Mucosa of rectum (tissue), 2 donors: ENCODE results near the gene TCF7L1.
A peak's percentile ranks its signal among the peaks of the same experiment; 100 is the strongest.
"Not testable (repeated sequence)": the region's sequence is repeated elsewhere in the genome, so short reads cannot be mapped to it uniquely, and the experiment has no call there.

Experiments
- H3K27ac ChIP-seq, 2 donors: one replicate each; pipeline ENCODE4 v1.7.0; 2013; ENCODE audit warnings: inconsistent platforms in 2 of 2, low read depth in 2 of 2, low read length in 2 of 2
- H3K27me3 ChIP-seq, 2 donors: one replicate each; pipeline ENCODE4 v1.7.0; 2013; ENCODE audit warnings: low read length in 2 of 2; ENCODE audit not compliant: control insufficient read depth in 2 of 2, insufficient read depth in 2 of 2
- H3K36me3 ChIP-seq, 2 donors: one replicate each; pipeline ENCODE4 v1.7.0; 2013; ENCODE audit warnings: low read length in 2 of 2; ENCODE audit not compliant: control insufficient read depth in 2 of 2, insufficient read depth in 2 of 2
- H3K4me1 ChIP-seq, 2 donors: one replicate each; pipeline ENCODE4 v1.7.0; 2013; ENCODE audit warnings: low read length in 2 of 2, mild to moderate bottlenecking in 1 of 2; ENCODE audit not compliant: control insufficient read depth in 2 of 2, insufficient read depth in 2 of 2
- H3K4me3 ChIP-seq, 2 donors: one replicate each; pipeline ENCODE4 v1.7.0; 2013; ENCODE audit warnings: low read length in 2 of 2
- H3K9ac ChIP-seq, 2 donors: one replicate each; pipeline ENCODE4 v1.7.0; 2013; ENCODE audit warnings: low read length in 2 of 2, low read depth in 1 of 2, mild to moderate bottlenecking in 1 of 2
- H3K9me3 ChIP-seq, 2 donors: one replicate each; pipeline ENCODE4 v1.7.0; 2013; ENCODE audit warnings: low read length in 2 of 2; ENCODE audit not compliant: control insufficient read depth in 2 of 2
- donor health status: healthy.
- donor health status: Normal muscosa, but diverticular disease.

TCF7L1 gene

DNA sequence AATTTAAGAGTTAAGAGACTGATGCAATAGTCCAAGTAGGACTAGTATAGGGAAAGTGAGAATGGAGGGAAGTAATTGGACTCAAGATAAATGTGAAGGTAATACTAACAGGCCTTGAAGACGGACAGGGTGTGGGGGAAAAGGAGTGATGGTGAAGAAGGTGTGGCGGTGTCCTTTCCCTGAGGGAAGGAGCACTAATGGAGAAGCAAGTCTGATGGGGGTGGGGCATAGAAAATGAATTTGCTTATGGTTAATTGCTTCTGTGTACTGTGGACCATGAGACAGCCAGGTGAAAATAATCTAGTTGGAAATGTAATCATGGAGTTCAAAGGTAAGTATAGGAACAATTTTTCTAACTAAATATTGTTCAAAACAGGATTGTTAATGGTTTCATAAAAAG, 201.7 kb downstream of the TCF7L1 start:
- Histone ChIP-seq H3K9me3 (no peaks in the 10 kb centered on the region), H3K27ac (no peak overlapping the region), H3K27me3 (no peaks in the 10 kb centered on the region), H3K4me1 (no peaks in the 10 kb centered on the region), H3K36me3 (no peaks in the 10 kb centered on the region), H3K4me3 (no peak overlapping the region), H3K9ac (no peak overlapping the region)

DNA sequence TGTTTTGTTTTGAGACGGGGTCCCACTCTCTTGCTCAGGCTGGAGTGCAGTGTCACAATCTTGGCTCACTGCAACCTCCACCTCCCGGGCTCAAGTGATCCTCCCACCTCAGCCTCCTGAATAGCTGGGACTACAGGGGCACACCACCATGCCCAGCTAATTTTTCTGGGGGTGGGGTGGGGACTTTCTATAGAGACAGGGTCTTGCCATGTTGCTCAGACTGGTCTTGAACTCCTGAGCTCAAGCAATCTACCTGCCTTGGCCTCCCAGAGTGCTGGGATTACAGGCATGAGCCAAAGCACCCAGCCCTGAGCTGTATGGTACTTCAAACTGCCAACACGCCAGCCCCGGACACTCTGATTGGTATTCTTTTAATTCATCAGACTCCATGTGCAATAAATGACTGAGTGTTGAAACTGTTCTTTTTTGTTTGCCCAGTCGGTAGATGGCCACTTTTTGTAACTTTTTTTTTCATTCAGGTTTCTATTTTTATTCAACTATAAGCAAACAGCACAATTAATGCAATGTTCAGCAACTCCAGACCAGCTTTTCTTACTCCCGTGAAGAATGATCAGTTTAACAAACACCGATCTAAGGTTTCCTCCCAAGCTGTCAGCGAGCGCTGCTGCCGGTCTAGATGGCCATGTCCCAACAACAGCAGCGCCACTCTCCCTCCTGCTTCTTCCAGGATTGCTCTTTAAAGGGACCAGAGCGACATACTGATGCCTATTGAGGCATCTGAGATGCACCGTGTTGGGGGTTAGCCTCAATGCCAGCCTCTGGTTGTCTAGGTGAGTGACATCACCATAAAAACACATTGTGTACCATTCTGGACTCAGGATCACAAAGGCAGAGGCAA, 207.1 kb downstream of the TCF7L1 start:
- no peaks in the 10 kb centered on the region for H3K9me3 ChIP-seq
- no peaks in the 10 kb centered on the region for H3K27me3 ChIP-seq
- H3K4me1 ChIP-seq: no peaks in the 10 kb centered on the region
- no peak overlapping the region for H3K27ac ChIP-seq
- H3K4me3 ChIP-seq: no peak overlapping the region
- H3K9ac ChIP-seq: no peak overlapping the region
- peaks cover 18 to 24% of the 10 kb centered on the region in 2 donors for H3K36me3 ChIP-seq

GRCh38 chr2:85341269-85342029, 208.3 kb downstream of the TCF7L1 start:
- no peak overlapping the region for H3K27ac ChIP-seq
- H3K4me1 ChIP-seq: no peaks in the 10 kb centered on the region
- no peak overlapping the region for H3K4me3 ChIP-seq
- H3K9me3 ChIP-seq: no peaks in the 10 kb centered on the region
- H3K9ac ChIP-seq: no peak overlapping the region
- peaks cover 30 to 36% of the 10 kb centered on the region in 2 donors for H3K36me3 ChIP-seq
- no peaks in the 10 kb centered on the region for H3K27me3 ChIP-seq

- Histone ChIP-seq H3K27me3 (no peaks in the 10 kb centered on the region), H3K4me1 (no peaks in the 10 kb centered on the region), H3K4me3 (no peak overlapping the region), H3K9ac (no peak overlapping the region), H3K9me3 (no peaks in the 10 kb centered on the region), H3K36me3 (peaks cover 37 to 43% of the 10 kb centered on the region in 2 donors), H3K27ac (no peak overlapping the region)
These were observed 209.0 kb downstream of the TCF7L1 start for GRCh38 chr2:85342156-85342555.

DNA sequence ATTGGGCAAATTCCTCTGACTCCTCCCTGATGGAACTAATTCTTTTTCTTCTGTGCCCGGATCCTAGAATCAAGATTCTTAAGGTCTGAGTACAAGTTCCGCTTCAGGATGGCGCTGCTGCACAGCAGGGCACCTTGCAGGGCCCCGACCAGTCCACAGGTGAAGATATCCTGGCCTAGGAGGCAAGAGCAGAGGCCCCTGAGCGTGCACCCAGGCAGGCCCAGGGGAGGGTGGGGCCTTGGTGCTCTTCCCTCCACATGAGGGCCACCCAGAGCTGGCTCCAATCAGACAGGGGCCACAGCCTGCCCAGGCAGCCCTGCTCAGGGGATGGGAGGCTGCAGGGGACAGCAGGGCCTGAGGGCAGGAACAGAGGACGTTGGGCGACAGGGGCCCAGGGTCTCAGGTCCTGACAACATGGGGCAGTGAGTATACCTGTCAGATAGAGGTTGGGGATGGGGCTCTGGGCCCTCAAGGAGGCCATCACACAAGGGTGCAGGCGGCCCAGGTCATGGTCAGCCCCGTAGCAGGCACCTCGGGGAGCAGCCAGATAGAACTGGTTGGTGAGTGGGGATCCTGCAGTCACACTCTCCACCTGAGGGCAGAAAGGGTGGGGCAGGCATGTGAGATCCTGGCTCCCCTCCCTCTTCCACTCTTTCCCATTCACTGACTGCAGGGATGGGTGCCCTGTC, 210.2 kb downstream of the TCF7L1 start:
- not testable (repeated sequence) for H3K9me3 ChIP-seq, H3K4me3 ChIP-seq, H3K27ac ChIP-seq, H3K27me3 ChIP-seq, H3K4me1 ChIP-seq, H3K9ac ChIP-seq
- peaks cover 37 to 50% of the 10 kb centered on the region in 2 donors for H3K36me3 ChIP-seq

GRCh38 chr2:85344356-85344954, 211.3 kb downstream of the TCF7L1 start:
- no peaks in the 10 kb centered on the region for H3K9me3 ChIP-seq
- no peak overlapping the region for H3K27ac ChIP-seq
- H3K4me1 ChIP-seq: no peaks in the 10 kb centered on the region
- peaks cover 42 to 56% of the 10 kb centered on the region in 2 donors for H3K36me3 ChIP-seq
- H3K4me3 ChIP-seq: no peak overlapping the region
- H3K9ac ChIP-seq: no peak overlapping the region
- H3K27me3 ChIP-seq: no peaks in the 10 kb centered on the region

- Histone ChIP-seq H3K4me3 (no peak overlapping the region), H3K9me3 (no peaks in the 10 kb centered on the region), H3K4me1 (peaks cover 0 to under 1% of the 10 kb centered on the region in 2 donors), H3K27me3 (no peaks in the 10 kb centered on the region), H3K27ac (no peak overlapping the region), H3K9ac (no peak overlapping the region), H3K36me3 (peaks cover 64 to 72% of the 10 kb centered on the region in 2 donors)
These were observed 214.4 kb downstream of the TCF7L1 start for GRCh38 chr2:85347599-85347998.

DNA sequence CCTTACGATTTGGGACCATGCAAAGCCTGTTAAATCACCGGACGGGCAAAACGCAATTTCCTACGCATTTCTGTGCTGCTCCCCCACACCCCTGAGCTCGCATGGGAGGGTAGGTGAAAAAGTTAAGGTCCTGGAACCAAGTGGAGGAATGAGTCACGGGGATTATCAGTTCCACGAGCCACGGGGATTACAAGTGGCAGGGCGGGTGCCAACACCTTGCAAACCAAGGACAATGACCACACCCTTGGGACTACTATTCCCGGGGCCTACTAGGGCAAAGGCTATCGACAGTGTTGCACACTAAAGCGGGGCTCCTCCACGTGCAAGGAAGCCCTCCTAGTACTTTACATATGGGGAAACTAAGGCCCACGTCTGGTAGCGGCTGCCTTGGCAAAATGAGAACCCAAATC, 220.7 kb downstream of the TCF7L1 start:
- Histone ChIP-seq H3K9ac (peak overlapping the region; percentile 94 to 96), H3K36me3 (peaks cover 36 to 40% of the 10 kb centered on the region in 2 donors), H3K4me1 (peaks cover 13 to 16% of the 10 kb centered on the region in 2 donors), H3K4me3 (peak overlapping the region; percentile 97 to 100), H3K27ac (peak overlapping the region; percentile 92 to 96), H3K27me3 (no peaks in the 10 kb centered on the region), H3K9me3 (no peaks in the 10 kb centered on the region)

DNA sequence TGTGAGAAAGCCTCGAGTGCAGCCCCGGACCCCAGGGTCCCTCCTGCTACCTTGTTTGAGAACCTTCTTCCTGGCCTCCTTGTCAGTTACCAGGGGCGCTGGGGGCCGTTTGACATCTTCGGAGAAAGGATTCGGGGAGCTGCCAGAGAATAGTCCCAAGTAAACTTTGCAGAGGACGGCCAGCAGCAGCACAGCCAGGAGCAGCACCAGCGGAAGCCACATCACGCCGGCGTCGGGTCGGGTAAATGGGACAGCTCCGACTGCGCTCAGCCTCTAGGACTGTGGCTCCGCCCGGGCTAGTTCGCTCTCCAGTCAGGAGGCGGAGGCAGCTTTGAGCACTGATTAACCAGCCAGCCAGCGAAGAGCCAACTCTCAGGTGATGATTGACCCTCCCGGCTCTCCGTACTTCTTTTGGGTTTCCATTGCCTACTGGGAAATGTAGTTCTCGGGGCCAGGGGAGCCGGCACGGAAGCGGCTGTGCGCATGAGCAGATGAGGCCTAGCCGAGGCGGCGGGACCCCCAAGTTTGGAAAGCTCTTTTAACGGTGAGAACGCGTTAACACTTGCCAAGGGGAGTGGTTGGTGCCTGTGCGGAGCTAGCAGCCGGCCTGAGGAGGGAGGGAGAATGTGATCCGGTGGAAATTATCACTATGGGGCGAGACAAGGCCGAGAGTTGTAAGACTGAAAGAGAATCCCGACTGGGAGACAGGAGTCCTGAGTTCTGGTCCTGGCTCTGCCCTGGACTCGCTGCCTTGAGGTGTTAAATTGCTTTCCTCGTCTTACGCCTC, 221.3 kb downstream of the TCF7L1 start, which contains the start of the genes ELMOD3 and RETSAT:
TSS of gene ELMOD3 (plus strand) at position 484 of the 787 bp plus-strand sequence. CDS start 2,430 bp downstream, outside the sequence.
TSS of gene RETSAT (minus strand) at position 243 of the 787 bp plus-strand sequence. CDS start at position 222, 21 bp downstream.
- Histone ChIP-seq H3K4me3 (peak within 1 kb of the TSS; percentile 97 to 100), H3K36me3 (peaks cover 30 to 35% of the 10 kb centered on the region in 2 donors), H3K27ac (peak within 1 kb of the TSS; percentile 92 to 96), H3K4me1 (peaks cover 13 to 16% of the 10 kb centered on the region in 2 donors), H3K9ac (peak within 1 kb of the TSS; percentile 94 to 96), H3K27me3 (no peaks in the 10 kb centered on the region), H3K9me3 (no peaks in the 10 kb centered on the region)
